ENCODE data around the gene NLRP4. TPM values are rescaled to one million over a fixed set of nuclear protein-coding genes. Genes with fewer than 3 reads are reported as not detected.

Gene NLRP4
- total and polyA plus RNA-seq, 2 of the 8 experiments (the other 6 are each of a cell fraction or from before 2014, with no cell fraction given): not detected

- H3K27ac ChIP-seq (ENCODE audit: low read depth, low read length): no peak within 1 kb of the TSS
- no peak within 1 kb of the TSS for H2BK5ac ChIP-seq (ENCODE audit: low read depth, low read length)
- no peak within 1 kb of the TSS for H3K4me2 ChIP-seq (ENCODE audit: insufficient read depth in 1 of 2, low read depth in 2 of 2, low read length in 2 of 2)
- H2BK15ac ChIP-seq (ENCODE audit: low read length): no peak within 1 kb of the TSS
- no peaks in the 10 kb centered on the region for H3K36me3 ChIP-seq (ENCODE audit: control insufficient read depth in 2 of 4, insufficient read depth in 4 of 4, low read length in 3 of 4)
- 78% methylated on average over 10 of the region's 10 CpGs; no CpG with 5 or more reads in 1 of the 2 experiments for WGBS, 2 experiments (ENCODE audit: extremely low coverage in 1 of 2, insufficient coverage in 1 of 2, insufficient read length in 1 of 2, insufficient replicate concordance in 2 of 2, low coverage in 1 of 2, low lambda C conversion rate in 2 of 2, missing lambda C conversion rate in 1 of 2)
- H3K79me1 ChIP-seq (ENCODE audit: low read depth, low read length): no peaks in the 10 kb centered on the region
- H3K56ac ChIP-seq (replicated peaks; ENCODE audit: insufficient read length, low read depth, low read length): no peak within 1 kb of the TSS
- no peak within 1 kb of the TSS for H2BK20ac ChIP-seq (ENCODE audit: low read length)
- POLR2A ChIA-PET (ENCODE audit: partially characterized antibody): no interaction called here
- no peak within 1 kb of the TSS for H4K8ac ChIP-seq (ENCODE audit: extremely low read depth, insufficient read depth, low read length)
- no peak within 1 kb of the TSS for H4K91ac ChIP-seq (replicated peaks; ENCODE audit: insufficient read length, low read length)
- H3K4ac ChIP-seq (replicated peaks; ENCODE audit: insufficient read length, low read depth, low read length): no peak within 1 kb of the TSS
- no peak within 1 kb of the TSS for H4K5ac ChIP-seq (ENCODE audit: insufficient read length, low read depth, low read length)
- no peak within 1 kb of the TSS for H2BK12ac ChIP-seq (ENCODE audit: low read depth, low read length)
- H3K4me1 ChIP-seq (replicated peaks in 1 of 4; ENCODE audit: control insufficient read depth in 3 of 4, insufficient read depth in 4 of 4, low read length in 3 of 4): no peaks in the 10 kb centered on the region
- no peak within 1 kb of the TSS for H3K18ac ChIP-seq (ENCODE audit: extremely low read depth, low read length)
- no peak within 1 kb of the TSS for H2BK120ac ChIP-seq (replicated peaks; ENCODE audit: low read depth, low read length)
- H2AK5ac ChIP-seq (ENCODE audit: low read depth, low read length): no peak within 1 kb of the TSS
- CTCF ChIA-PET (ENCODE audit: partially characterized antibody): interaction anchor here (0.6 kb wide), 1 partner anchor 71 kb away, joined by 3 read pairs; no protein-coding TSS in a partner anchor
- H4K20me1 ChIP-seq (replicated peaks in 1 of 2; ENCODE audit: control insufficient read depth in 1 of 2, insufficient read depth in 2 of 2, low read length in 2 of 2): no peaks in the 10 kb centered on the region
- H3K9me3 ChIP-seq (ENCODE audit: insufficient read depth in 2 of 2, low read depth in 1 of 2, low read length in 1 of 2): peaks cover 35 to 73% of the 10 kb centered on the region in 2 experiments
- DNase-seq (ENCODE audit: low read depth in 1 of 2, low spot score in 2 of 2) (no peak), FAIRE-seq (no peak)
- H3K27me3 ChIP-seq (replicated peaks in 1 of 4; ENCODE audit: control insufficient read depth in 3 of 4, extremely low read depth in 1 of 4, insufficient read depth in 3 of 4, low read length in 3 of 4): no peaks in the 10 kb centered on the region
- H3K23ac ChIP-seq (ENCODE audit: insufficient read length): no peak within 1 kb of the TSS
- no peak within 1 kb of the TSS for H2AFZ ChIP-seq (ENCODE audit: low read length)
- H3K23me2 ChIP-seq (ENCODE audit: low read depth, low read length): no peaks in the 10 kb centered on the region
- no peak within 1 kb of the TSS for H3K9ac ChIP-seq (replicated peaks in 1 of 4; ENCODE audit: extremely low read depth in 1 of 4, low read depth in 3 of 4, low read length in 3 of 4)
- H3K4me3 ChIP-seq (ENCODE audit: extremely low read depth in 1 of 4, insufficient read depth in 2 of 4, low read depth in 3 of 4, low read length in 4 of 4): no peak within 1 kb of the TSS
- H3K14ac ChIP-seq (ENCODE audit: insufficient read length): no peak within 1 kb of the TSS
- H3K79me2 ChIP-seq (ENCODE audit: control insufficient read depth in 1 of 2, insufficient read depth in 2 of 2, low read length in 2 of 2): no peaks in the 10 kb centered on the region
- TF ChIP-seq SIRT6 (IDR thresholded peaks at IDR 0.05; ENCODE audit: low read length): no peak
- TF ChIP-seq CBX5 (IDR thresholded peaks at IDR 0.05; ENCODE audit: low read depth, low read length): no peak
- no peak for TF ChIP-seq POLR2A (IDR thresholded peaks at IDR 0.05; ENCODE audit: control extremely low read depth in 1 of 2, low read depth in 2 of 2, low read length in 2 of 2)
- no peak for TF ChIP-seq MAX (IDR thresholded peaks at IDR 0.05)
- no peak for TF ChIP-seq ATF2 (IDR thresholded peaks at IDR 0.05; ENCODE audit: low read length)
- no peak for TF ChIP-seq HDAC6 (IDR thresholded peaks at IDR 0.05; ENCODE audit: low read depth, low read length)
- TF ChIP-seq MAFK (IDR thresholded peaks at IDR 0.05; ENCODE audit: low read depth, low read length): no peak
- no peak for TF ChIP-seq PHF8 (conservative IDR thresholded peaks at IDR 0.05; ENCODE audit: low read depth, low read length)
- no peak for TF ChIP-seq POU5F1 (IDR thresholded peaks at IDR 0.05; ENCODE audit: low read depth, low read length)
- TF ChIP-seq TAF1 (IDR thresholded peaks at IDR 0.05; ENCODE audit: low read depth, low read length): no peak
- TF ChIP-seq BCL11A (IDR thresholded peaks at IDR 0.05; ENCODE audit: low read depth in 2 of 2, low read length in 2 of 2): no peak
- TF ChIP-seq USF2 (IDR thresholded peaks at IDR 0.05; ENCODE audit: low read length): no peak
- TF ChIP-seq CREB1 (IDR thresholded peaks at IDR 0.05): no peak
These were observed 4.5 kb upstream of the NLRP4 start, which contains the start of gene NLRP11 for GRCh38 chr19:55831846-55832245. Gene NLRP11, minus strand, starts transcription at chr19:55831999. Its CDS starts 13,825 bp downstream, at chr19:55818174.

Data from H1 (cell line).